SK-N-DZ (cell line): Measurements from ENCODE around the gene SERINC5. TPM values are rescaled to one million over a fixed set of nuclear protein-coding genes. Genes with fewer than 3 reads are reported as not detected.
"Not testable (repeated sequence)": the region's sequence is repeated elsewhere in the genome, so short reads cannot be mapped to it uniquely, and the experiment has no call there.

Experiments used
- DNase-seq: peaks from one replicate; pipeline ENCODE4 v3.0.0-alpha.2; 2015; ENCODE audit warnings: low spot score
- polyA plus RNA-seq, 2 experiments: library from polyadenylated mRNA; depleted of rRNA; stranded (reverse); fragments of >200 nt; gene quantifications; 2 replicates each; pipeline ENCODE4 v1.2.3, GENCODE V29; 2014

The SERINC5 gene
- 16.7 and 20.5 TPM in 2 replicates for polyA plus RNA-seq (2014; cell fraction: cytosol; rRNA removed)
- 5.9 and 10.0 TPM in 2 replicates for polyA plus RNA-seq (2014; cell fraction: nucleus; rRNA removed)

- peak; percentile 78 for DNase-seq
These were observed at the start of gene SERINC5 for GRCh38 chr5:80255811-80256712. SERINC5 (minus strand) TSS chr5:80256048; CDS start chr5:80255922, 126 bp downstream.

GRCh38 chr5:80302636-80303035 is 46.8 kb upstream of the SERINC5 start:
- no peak for DNase-seq

- DNase-seq, result not testable (repeated sequence)
These were observed 45.5 kb upstream of the SERINC5 start for GRCh38 chr5:80301342-80301741.

GRCh38 chr5:80300796-80301195 is 44.9 kb upstream of the SERINC5 start:
- DNase-seq, result not testable (repeated sequence)

GRCh38 chr5:80300125-80300524 is 44.3 kb upstream of the SERINC5 start:
- no peak for DNase-seq

- no peak for DNase-seq
These were observed 43.8 kb upstream of the SERINC5 start for GRCh38 chr5:80299601-80300000.

GRCh38 chr5:80296121-80296520 is 40.3 kb upstream of the SERINC5 start:
- DNase-seq, result no peak

- no peak for DNase-seq
These were observed 35.9 kb upstream of the SERINC5 start for GRCh38 chr5:80291761-80292160.

GRCh38 chr5:80289320-80289719 is 33.5 kb upstream of the SERINC5 start:
- DNase-seq, result no peak

- no peak for DNase-seq
These were observed 32.3 kb upstream of the SERINC5 start for GRCh38 chr5:80288177-80288576.

- no peak for DNase-seq
These were observed 28.9 kb upstream of the SERINC5 start for GRCh38 chr5:80284720-80285119.

GRCh38 chr5:80283360-80283759 is 27.5 kb upstream of the SERINC5 start:
- DNase-seq, result no peak

GRCh38 chr5:80282054-80282453 is 26.2 kb upstream of the SERINC5 start:
- DNase-seq, result no peak

- DNase-seq, result no peak
These were observed 21.3 kb upstream of the SERINC5 start for GRCh38 chr5:80277191-80277590.

GRCh38 chr5:80276186-80276585 is 20.3 kb upstream of the SERINC5 start:
- DNase-seq, result no peak

- peak; percentile 65 for DNase-seq
These were observed 19.5 kb upstream of the SERINC5 start for GRCh38 chr5:80275347-80275746.

GRCh38 chr5:80270543-80270942 is 14.7 kb upstream of the SERINC5 start:
- not testable (repeated sequence) for DNase-seq

GRCh38 chr5:80269991-80270438 is 14.2 kb upstream of the SERINC5 start:
- DNase-seq, result no peak

- no peak for DNase-seq
These were observed 13.1 kb upstream of the SERINC5 start for GRCh38 chr5:80268916-80269315.

GRCh38 chr5:80266566-80266965 is 10.7 kb upstream of the SERINC5 start:
- DNase-seq, result no peak

- no peak for DNase-seq
These were observed 4.6 kb upstream of the SERINC5 start for GRCh38 chr5:80260461-80260860.

- DNase-seq, result no peak
These were observed 3.8 kb upstream of the SERINC5 start for GRCh38 chr5:80259511-80260203.
